EL (cell line): ENCODE results near the gene CDH23.

ENCODE experiments used
- DNase-seq: peaks from one replicate; pipeline ENCODE4 v3.0.0-alpha.2; 2016

CDH23 gene

GRCh38 chr10:71543608-71544170 lies 147.0 kb downstream of the CDH23 start:
- no peak for DNase-seq

GRCh38 chr10:71545001-71545400 lies 148.3 kb downstream of the CDH23 start:
- DNase-seq: no peak

GRCh38 chr10:71546220-71546619 lies 149.5 kb downstream of the CDH23 start:
- no peak for DNase-seq

GRCh38 chr10:71547312-71547711 lies 150.6 kb downstream of the CDH23 start:
- DNase-seq: no peak

GRCh38 chr10:71547876-71548846 lies 151.4 kb downstream of the CDH23 start:
- DNase-seq: peak; percentile 14

GRCh38 chr10:71549766-71550533 lies 153.2 kb downstream of the CDH23 start:
- DNase-seq: no peak

GRCh38 chr10:71550628-71551027 lies 153.9 kb downstream of the CDH23 start:
- DNase-seq: no peak

- no peak for DNase-seq
These were observed 155.2 kb downstream of the CDH23 start for GRCh38 chr10:71551970-71552369.

GRCh38 chr10:71553432-71553831 lies 156.7 kb downstream of the CDH23 start:
- no peak for DNase-seq

- no peak for DNase-seq
These were observed 158.0 kb downstream of the CDH23 start for GRCh38 chr10:71554671-71555070.

GRCh38 chr10:71555087-71555723 lies 158.5 kb downstream of the CDH23 start:
- DNase-seq: no peak

- no peak for DNase-seq
These were observed 159.0 kb downstream of the CDH23 start for GRCh38 chr10:71555724-71556119.

- no peak for DNase-seq
These were observed 162.3 kb downstream of the CDH23 start for GRCh38 chr10:71558991-71559390.

- no peak for DNase-seq
These were observed 164.4 kb downstream of the CDH23 start for GRCh38 chr10:71561003-71561574.

- DNase-seq: no peak
These were observed 165.5 kb downstream of the CDH23 start for GRCh38 chr10:71562181-71562580.

- DNase-seq: no peak
These were observed 166.2 kb downstream of the CDH23 start for GRCh38 chr10:71562904-71563303.

- no peak for DNase-seq
These were observed 167.6 kb downstream of the CDH23 start for GRCh38 chr10:71564194-71564820.

- no peak for DNase-seq
These were observed 168.7 kb downstream of the CDH23 start for GRCh38 chr10:71565284-71566000.

- no peak for DNase-seq
These were observed 170.3 kb downstream of the CDH23 start for GRCh38 chr10:71567006-71567405.

GRCh38 chr10:71568896-71569492 lies 172.3 kb downstream of the CDH23 start:
- no peak for DNase-seq
